Measurements from ENCODE around the gene DCTN3. TPM values are rescaled to one million over a fixed set of nuclear protein-coding genes. Genes with fewer than 3 reads are reported as not detected.

Gene DCTN3
- total RNA-seq, 1 donor from 2014 or later, result 135 TPM

DNA sequence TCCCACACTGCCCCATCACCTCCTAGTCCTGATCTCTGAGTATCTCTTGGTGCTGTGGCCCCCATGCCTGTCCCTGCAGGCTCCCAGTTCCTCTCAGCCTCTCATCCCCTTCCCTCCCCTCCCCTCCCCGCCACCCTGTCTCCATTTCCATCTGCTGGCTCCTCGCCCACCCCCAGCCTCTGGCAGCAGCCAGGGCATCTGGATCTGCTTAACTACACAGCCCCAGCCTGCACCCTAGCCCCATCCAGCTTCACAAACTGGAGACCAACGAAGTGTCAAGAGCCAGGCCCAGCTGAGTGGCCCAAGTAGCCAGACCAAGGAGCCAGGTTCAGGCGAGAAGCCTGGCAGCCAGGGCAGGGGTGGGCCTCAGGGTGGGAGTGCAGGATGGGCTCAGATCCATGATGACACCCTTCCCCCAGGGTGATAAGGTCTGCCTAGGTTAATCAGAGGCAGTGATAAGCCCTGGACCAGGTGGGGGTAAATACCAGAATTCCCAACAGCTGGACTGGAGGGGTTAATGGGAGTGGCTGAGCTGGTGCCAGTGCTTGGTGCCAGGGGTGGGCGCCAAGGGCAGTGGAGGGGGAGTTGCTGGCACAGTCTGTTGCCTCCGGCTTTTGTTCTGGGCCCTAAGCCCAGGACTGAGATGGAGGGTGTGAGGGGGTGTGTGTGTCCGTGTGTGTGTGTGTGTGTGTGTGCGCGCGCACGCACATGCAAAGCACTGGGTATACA is 34.2 kb upstream of the DCTN3 start:
- H3K4me3 ChIP-seq, result peak overlapping the region; percentile 72

DNA sequence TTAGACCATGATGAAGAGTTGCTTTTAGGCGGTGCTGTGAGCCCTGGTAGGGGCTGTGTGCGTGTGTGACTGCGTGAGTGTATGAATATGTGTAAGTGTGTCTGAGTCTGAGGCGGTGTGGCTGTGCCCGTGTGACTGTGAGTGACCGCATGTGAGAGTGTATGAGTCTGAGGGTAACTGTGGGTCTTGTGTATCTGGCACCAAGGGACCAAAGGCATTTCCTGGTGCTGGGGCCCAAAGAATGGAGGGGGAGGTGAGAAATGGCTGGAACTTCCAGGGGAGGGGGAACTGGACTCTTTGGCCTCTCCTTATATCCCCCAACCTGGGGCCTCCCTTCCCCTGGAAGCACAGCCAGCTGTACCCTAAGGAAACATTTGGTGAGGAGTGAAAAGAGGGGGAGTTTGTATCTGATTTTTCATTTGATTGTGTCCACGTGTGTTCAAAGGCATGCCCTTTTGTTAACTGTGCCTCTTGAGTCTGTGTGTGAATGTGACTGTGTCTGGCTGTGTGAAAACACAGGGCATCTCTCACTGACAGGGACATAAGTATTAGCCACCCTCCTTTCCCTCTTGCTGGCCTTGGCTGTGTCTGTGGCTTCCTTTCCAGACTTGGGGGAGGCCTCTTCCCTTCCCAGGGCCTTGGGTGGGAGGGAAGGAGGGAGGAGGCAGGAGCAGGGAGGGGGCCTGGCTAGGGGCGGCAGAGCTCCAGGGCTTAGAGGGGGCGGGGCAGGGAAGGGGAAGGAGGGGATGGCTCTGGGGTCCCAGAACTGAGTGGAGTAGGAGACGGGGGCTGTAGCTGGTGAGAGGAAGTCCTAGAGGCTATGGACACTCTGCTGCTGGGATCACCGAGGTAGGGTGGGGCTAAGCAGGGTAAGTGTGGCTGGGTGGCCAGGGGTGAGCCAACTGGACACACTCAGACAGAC is 33.1 kb upstream of the DCTN3 start:
- no peak for DNase-seq
- H3K36me3 ChIP-seq, result peaks cover 25% of the 10 kb centered on the region
- no peaks in the 10 kb centered on the region for H3K27me3 ChIP-seq (ENCODE audit: low read depth)
- H3K27ac ChIP-seq (replicated peaks), result peak overlapping the region; percentile 93
- no peaks in the 10 kb centered on the region for H3K9me3 ChIP-seq (replicated peaks)
- H3K4me1 ChIP-seq, result peaks cover 71% of the 10 kb centered on the region
- TF ChIP-seq, protein P1, sequence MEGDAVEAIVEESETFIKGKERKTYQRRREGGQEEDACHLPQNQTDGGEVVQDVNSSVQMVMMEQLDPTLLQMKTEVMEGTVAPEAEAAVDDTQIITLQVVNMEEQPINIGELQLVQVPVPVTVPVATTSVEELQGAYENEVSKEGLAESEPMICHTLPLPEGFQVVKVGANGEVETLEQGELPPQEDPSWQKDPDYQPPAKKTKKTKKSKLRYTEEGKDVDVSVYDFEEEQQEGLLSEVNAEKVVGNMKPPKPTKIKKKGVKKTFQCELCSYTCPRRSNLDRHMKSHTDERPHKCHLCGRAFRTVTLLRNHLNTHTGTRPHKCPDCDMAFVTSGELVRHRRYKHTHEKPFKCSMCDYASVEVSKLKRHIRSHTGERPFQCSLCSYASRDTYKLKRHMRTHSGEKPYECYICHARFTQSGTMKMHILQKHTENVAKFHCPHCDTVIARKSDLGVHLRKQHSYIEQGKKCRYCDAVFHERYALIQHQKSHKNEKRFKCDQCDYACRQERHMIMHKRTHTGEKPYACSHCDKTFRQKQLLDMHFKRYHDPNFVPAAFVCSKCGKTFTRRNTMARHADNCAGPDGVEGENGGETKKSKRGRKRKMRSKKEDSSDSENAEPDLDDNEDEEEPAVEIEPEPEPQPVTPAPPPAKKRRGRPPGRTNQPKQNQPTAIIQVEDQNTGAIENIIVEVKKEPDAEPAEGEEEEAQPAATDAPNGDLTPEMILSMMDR (IDR thresholded peaks at IDR 0.05; ENCODE audit: borderline replicate concordance), result no peak
- intact Hi-C loops (cut with micrococcal nuclease), result no loop called here
- H3K4me3 ChIP-seq, result peak overlapping the region; percentile 72

More for the DNA sequence above, 34.2 kb upstream of the DCTN3 start:
- Histone ChIP-seq H3K9me3 (replicated peaks) (no peaks in the 10 kb centered on the region), H3K27me3 (ENCODE audit: low read depth) (no peaks in the 10 kb centered on the region), H3K27ac (replicated peaks) (peak overlapping the region; percentile 93), H3K36me3 (peaks cover 14% of the 10 kb centered on the region), H3K4me1 (peaks cover 62% of the 10 kb centered on the region)
- TF ChIP-seq, protein P1 (IDR thresholded peaks at IDR 0.05; ENCODE audit: borderline replicate concordance), result no peak
- intact Hi-C loops (cut with micrococcal nuclease), result no loop called here
- peak; percentile 79 for DNase-seq

DNA sequence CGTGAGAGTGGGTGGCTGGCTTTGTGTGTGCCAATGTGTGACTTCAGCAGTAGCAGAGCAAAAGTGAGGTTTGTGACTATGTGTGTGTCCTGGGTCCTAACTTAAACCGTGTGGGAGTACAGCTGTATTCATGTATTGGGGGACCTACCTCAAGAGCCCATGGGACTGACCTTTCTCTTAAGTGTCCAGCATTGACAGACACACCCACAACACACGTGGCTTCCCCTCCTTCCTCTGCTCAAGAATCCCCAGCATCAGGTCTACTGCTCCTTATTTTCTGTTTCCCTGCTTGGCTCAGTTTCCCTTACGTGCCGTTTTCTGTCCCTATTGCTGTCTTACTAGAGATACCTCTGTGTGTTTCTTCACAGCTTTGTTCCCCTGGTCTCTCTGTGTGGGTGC is 32.3 kb upstream of the DCTN3 start:
- DNase-seq, result no peak
- TF ChIP-seq, protein P1 (IDR thresholded peaks at IDR 0.05; ENCODE audit: borderline replicate concordance), result no peak
- Histone ChIP-seq H3K27me3 (ENCODE audit: low read depth) (no peaks in the 10 kb centered on the region), H3K27ac (replicated peaks) (peak overlapping the region; percentile 93), H3K4me3 (peak overlapping the region; percentile 72), H3K4me1 (peaks cover 80% of the 10 kb centered on the region), H3K9me3 (replicated peaks) (no peaks in the 10 kb centered on the region), H3K36me3 (peaks cover 29% of the 10 kb centered on the region)
- intact Hi-C loops (cut with micrococcal nuclease), result no loop called here

DNA sequence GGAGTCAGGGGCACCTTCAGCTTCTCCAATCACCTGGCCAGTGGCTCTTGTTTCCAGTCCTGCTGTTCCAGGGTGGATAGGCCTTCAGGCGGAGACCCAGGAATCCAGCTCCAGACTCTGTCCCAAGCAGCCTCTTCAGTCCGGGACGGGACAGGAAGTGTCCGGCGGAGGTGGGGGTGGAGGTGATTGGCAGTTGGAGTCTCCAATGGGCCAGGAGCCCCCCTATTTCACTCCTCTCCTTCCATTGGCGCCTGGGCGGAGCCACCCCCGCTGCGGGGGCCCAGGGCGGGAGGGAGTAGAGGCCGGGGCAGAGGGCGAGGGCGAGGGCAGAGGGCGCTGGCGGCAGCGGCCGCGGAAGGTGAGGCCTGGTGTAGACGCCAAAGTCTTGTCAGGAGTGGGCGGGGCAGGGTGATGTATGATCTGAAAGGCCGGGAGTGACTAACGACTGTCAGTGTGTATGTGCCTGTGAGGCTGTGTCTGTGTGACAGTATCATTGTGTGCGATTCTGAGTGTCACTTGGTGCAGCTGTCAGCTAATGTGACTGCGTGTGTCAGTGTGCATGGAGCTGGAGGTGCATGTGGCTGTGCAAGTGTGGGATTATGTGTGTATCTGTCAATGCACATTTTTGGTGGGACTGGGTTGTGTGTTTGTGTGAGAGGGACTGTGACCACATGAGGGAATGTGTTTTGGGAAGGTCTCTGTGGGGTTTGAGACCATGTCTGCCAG is 31.7 kb upstream of the DCTN3 start, which contains the start of gene IL11RA:
TSS of gene IL11RA (plus strand) at position 310 of the 726 bp plus-strand sequence. CDS start 3,033 bp downstream, outside the sequence.
- Histone ChIP-seq H3K4me3 (peak within 1 kb of the TSS; percentile 72), H3K9me3 (replicated peaks) (no peaks in the 10 kb centered on the region), H3K27ac (replicated peaks) (peak within 1 kb of the TSS; percentile 93), H3K36me3 (peaks cover 29% of the 10 kb centered on the region), H3K4me1 (peaks cover 84% of the 10 kb centered on the region), H3K27me3 (ENCODE audit: low read depth) (no peaks in the 10 kb centered on the region)
- peak; percentile 93 for DNase-seq
- TF ChIP-seq, protein P1 (IDR thresholded peaks at IDR 0.05; ENCODE audit: borderline replicate concordance), result peak; percentile 10
- intact Hi-C loops (cut with micrococcal nuclease), result no loop called here

DNA sequence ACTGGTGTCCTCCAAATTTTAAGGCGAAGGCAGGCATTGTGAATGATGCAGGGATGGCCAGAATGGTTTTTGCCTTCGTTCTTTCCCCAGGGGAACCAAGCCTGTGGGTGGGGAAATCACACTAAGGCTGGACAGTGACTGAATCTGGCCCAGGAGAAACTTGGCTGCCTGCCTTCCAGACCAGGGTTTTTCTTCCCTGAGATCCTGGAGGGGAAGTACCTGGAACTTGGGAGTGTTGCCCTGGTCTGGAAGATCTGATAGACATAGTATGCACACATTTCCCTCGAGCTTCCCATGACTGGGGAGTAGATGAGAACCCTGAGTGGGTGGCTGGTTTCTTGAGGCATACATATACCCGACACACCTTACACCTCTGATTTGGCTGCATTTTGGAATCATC is 31.0 kb upstream of the DCTN3 start:
- intact Hi-C loops (cut with micrococcal nuclease), result no loop called here
- TF ChIP-seq, protein P1 (IDR thresholded peaks at IDR 0.05; ENCODE audit: borderline replicate concordance), result no peak
- Histone ChIP-seq H3K36me3 (peaks cover 29% of the 10 kb centered on the region), H3K27ac (replicated peaks) (peak overlapping the region; percentile 93), H3K4me3 (peak overlapping the region; percentile 72), H3K9me3 (replicated peaks) (no peaks in the 10 kb centered on the region), H3K27me3 (ENCODE audit: low read depth) (no peaks in the 10 kb centered on the region), H3K4me1 (peaks cover 84% of the 10 kb centered on the region)
- no peak for DNase-seq
